DOHH2 (cell line): ENCODE measurements around the gene SLC8A1.

Source experiments
- H3F3A ChIP-seq: fragments of 200-600 bp; sonication (generic), shearing (Covaris generic); 2 replicates; pipeline ENCODE4 v1.6.0; 2016; ENCODE audit warnings: antibody characterized with exemption, mild to moderate bottlenecking; ENCODE audit not compliant: control insufficient read depth, insufficient read depth
- H3K27ac ChIP-seq: fragments of 200-600 bp; sonication (generic); 2 replicates; pipeline ENCODE4 v1.5.1; 2014; ENCODE audit warnings: low read depth, mild to moderate bottlenecking, low read length, moderate library complexity
- H3K27me3 ChIP-seq: fragments of 200-600 bp; sonication (generic); 2 replicates; pipeline ENCODE4 v1.6.1; 2014; ENCODE audit warnings: mild to moderate bottlenecking, low read length, mixed read lengths; ENCODE audit not compliant: control insufficient read depth
- H3K36me3 ChIP-seq: fragments of 200-600 bp; sonication (generic); 2 replicates; pipeline ENCODE4 v1.6.1; 2014; ENCODE audit warnings: mild to moderate bottlenecking, low read length, moderate library complexity, mixed read lengths; ENCODE audit not compliant: control insufficient read depth
- H3K4me1 ChIP-seq: fragments of 200-600 bp; sonication (generic); 2 replicates; pipeline ENCODE4 v1.6.1; 2014; ENCODE audit warnings: mild to moderate bottlenecking, low read length, mixed read lengths; ENCODE audit not compliant: control insufficient read depth
- H3K4me2 ChIP-seq: fragments of 200-600 bp; sonication (generic); 2 replicates; pipeline ENCODE4 v1.6.0; 2014; ENCODE audit warnings: mild to moderate bottlenecking, low read length, moderate library complexity
- H3K4me3 ChIP-seq: fragments of 200-600 bp; sonication (generic); 2 replicates; pipeline ENCODE4 v1.5.1; 2014; ENCODE audit warnings: mild to moderate bottlenecking, low read length, mixed read lengths
- H3K79me2 ChIP-seq: fragments of 200-600 bp; sonication (generic); 2 replicates; pipeline ENCODE4 v1.6.1; 2014; ENCODE audit warnings: mild to moderate bottlenecking, low read length, mixed read lengths; ENCODE audit not compliant: control insufficient read depth
- H3K9me2 ChIP-seq: fragments of 200-600 bp; sonication (generic); replicated peaks from 2 replicates; pipeline ENCODE4 v1.6.1; 2014; ENCODE audit warnings: mild to moderate bottlenecking, low read length, mixed read lengths; ENCODE audit not compliant: control insufficient read depth
- H3K9me3 ChIP-seq: fragments of 200-600 bp; sonication (generic); 2 replicates; pipeline ENCODE4 v1.6.1; 2014; ENCODE audit warnings: antibody characterized with exemption, low read length, mixed read lengths; ENCODE audit not compliant: control insufficient read depth, insufficient read depth
- H4K20me1 ChIP-seq: fragments of 200-600 bp; sonication (generic); 2 replicates; pipeline ENCODE4 v1.6.0; 2014; ENCODE audit warnings: low read depth, mild to moderate bottlenecking, antibody characterized with exemption, low read length, moderate library complexity; ENCODE audit not compliant: control insufficient read depth, insufficient read depth
- EZH2phosphoT487 ChIP-seq: fragments of 200-600 bp; sonication (generic); IDR thresholded peaks from 2 replicates; pipeline ENCODE4 v1.6.1; 2017; ENCODE audit warnings: borderline replicate concordance, mild to moderate bottlenecking, antibody characterized with exemption, low read length, moderate library complexity, mixed read lengths
- TF ChIP-seq, protein P1 (sequence below): fragments of 200-600 bp; sonication (generic); IDR thresholded peaks from one replicate; pipeline ENCODE4 v1.5.1; 2014; ENCODE audit warnings: antibody characterized with exemption, mild to moderate bottlenecking, low read depth, low read length; ENCODE audit not compliant: poor library complexity, severe bottlenecking

SLC8A1 gene

DNA sequence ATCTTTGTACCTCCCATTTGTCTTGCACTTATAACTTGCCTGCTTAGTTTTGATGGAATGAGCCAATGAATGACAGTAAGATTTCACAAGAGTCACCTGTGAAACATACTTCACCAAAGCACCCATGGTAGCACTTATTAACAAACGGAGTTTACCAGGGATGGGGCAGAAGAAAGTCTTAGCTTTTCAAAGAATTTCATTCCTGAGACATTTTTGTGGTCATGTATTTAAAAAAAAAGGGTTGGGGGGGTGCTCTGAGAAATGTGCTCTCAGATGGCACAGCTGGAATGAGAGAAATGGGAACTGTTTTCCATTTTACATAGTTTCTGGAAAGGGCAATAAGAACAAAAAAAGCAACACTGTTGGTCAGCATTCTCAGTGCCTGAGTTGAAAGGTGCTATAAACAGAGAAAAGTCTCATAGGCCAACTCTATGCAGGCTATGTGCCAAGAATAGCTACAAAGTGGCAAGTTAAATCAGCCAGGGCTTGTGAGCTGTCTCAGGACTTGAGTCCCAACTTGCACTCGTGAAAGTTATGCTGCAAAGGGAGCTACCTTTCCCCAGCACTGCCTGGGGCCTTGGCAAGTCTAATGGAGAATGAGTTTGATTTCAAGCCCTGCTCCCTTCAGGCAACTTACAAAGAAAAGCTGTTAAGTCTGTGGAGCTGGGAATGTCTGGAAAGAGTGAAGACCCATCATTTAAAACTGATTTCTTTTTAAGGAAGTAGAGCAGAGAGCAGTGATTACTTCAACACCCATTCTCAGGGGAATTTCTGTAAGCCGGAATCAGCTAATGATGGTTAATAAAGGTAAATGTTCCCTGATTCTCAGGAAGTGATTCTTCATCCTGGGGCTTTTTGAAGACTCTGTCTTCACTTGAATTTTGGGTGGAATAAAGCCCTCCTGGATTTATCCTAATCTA is 170.6 kb downstream of the SLC8A1 start:
- Histone ChIP-seq H3K4me2 (peak overlapping the region; percentile 94), H3K36me3 (peaks cover 1% of the 10 kb centered on the region), H3K27me3 (no peaks in the 10 kb centered on the region), H3K9me3 (no peaks in the 10 kb centered on the region), H3K27ac (peak overlapping the region; percentile 96), H4K20me1 (no peaks in the 10 kb centered on the region), H3K4me3 (peak overlapping the region; percentile 71), H3K79me2 (peaks cover 66% of the 10 kb centered on the region), H3K4me1 (peaks cover 94% of the 10 kb centered on the region), H3K9me2 (no peaks in the 10 kb centered on the region), H3F3A (peaks cover 32% of the 10 kb centered on the region)
- TF ChIP-seq, protein P1, sequence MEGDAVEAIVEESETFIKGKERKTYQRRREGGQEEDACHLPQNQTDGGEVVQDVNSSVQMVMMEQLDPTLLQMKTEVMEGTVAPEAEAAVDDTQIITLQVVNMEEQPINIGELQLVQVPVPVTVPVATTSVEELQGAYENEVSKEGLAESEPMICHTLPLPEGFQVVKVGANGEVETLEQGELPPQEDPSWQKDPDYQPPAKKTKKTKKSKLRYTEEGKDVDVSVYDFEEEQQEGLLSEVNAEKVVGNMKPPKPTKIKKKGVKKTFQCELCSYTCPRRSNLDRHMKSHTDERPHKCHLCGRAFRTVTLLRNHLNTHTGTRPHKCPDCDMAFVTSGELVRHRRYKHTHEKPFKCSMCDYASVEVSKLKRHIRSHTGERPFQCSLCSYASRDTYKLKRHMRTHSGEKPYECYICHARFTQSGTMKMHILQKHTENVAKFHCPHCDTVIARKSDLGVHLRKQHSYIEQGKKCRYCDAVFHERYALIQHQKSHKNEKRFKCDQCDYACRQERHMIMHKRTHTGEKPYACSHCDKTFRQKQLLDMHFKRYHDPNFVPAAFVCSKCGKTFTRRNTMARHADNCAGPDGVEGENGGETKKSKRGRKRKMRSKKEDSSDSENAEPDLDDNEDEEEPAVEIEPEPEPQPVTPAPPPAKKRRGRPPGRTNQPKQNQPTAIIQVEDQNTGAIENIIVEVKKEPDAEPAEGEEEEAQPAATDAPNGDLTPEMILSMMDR: no peak
- TF ChIP-seq EZH2phosphoT487: no peak

DNA sequence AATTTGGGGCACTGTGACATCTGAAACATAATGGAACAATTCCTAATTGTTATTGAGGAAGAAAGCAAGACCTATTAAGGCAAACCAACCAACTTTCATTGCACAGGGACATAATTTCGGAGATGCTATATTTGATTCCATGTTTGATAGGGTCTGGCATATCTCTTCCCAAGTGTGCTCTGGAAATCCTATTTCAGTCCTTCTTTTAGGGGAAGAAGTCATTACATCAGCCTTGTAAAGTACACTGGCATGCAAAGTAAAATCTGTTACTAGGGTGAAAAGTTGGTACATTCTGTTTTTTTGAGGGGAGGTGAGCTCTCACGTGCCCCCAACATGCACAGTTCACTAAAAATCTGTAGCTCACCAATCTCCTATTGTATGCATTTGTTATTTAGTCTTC is 172.4 kb downstream of the SLC8A1 start:
- Histone ChIP-seq H3K27ac (peak overlapping the region; percentile 96), H3F3A (peaks cover 26% of the 10 kb centered on the region), H3K36me3 (no peaks in the 10 kb centered on the region; the same call in 1 of the 2 replicates), H3K79me2 (peaks cover 70% of the 10 kb centered on the region), H3K4me1 (peaks cover 94% of the 10 kb centered on the region), H3K27me3 (no peaks in the 10 kb centered on the region), H3K4me3 (peak overlapping the region; percentile 28), H3K9me3 (no peaks in the 10 kb centered on the region), H3K4me2 (peak overlapping the region; percentile 94), H4K20me1 (no peaks in the 10 kb centered on the region), H3K9me2 (no peaks in the 10 kb centered on the region)
- TF ChIP-seq EZH2phosphoT487: no peak
- TF ChIP-seq, protein P1: no peak

DNA sequence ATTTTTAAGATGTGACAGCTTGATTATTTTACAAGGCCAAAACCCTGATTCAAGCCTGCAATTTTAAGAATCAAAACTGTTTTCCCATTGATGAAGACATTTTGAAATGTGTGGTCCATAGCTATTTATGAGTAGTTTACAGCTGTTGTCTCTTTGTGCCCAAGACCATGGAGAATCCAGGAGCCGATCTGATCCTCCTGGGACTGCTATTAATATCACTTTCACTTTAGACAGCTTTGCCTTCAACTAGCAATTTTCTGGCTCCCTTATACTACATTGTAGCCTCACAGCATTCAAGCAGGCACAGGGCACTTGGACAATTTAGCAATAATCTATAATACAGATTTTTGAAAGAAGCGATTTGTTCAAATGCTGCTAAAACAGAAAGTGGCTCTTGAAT is 172.9 kb downstream of the SLC8A1 start:
- Histone ChIP-seq H3K4me3 (peak overlapping the region; percentile 28), H3K27ac (peak overlapping the region; percentile 96), H3K27me3 (no peaks in the 10 kb centered on the region), H3K9me3 (no peaks in the 10 kb centered on the region), H3K79me2 (peaks cover 74% of the 10 kb centered on the region), H3K4me2 (peak overlapping the region; percentile 94), H4K20me1 (no peaks in the 10 kb centered on the region), H3K36me3 (no peaks in the 10 kb centered on the region; the same call in 1 of the 2 replicates), H3F3A (peaks cover 26% of the 10 kb centered on the region), H3K9me2 (no peaks in the 10 kb centered on the region), H3K4me1 (peaks cover 98% of the 10 kb centered on the region)
- no peak for TF ChIP-seq EZH2phosphoT487
- TF ChIP-seq, protein P1: no peak
